ENCODE data around the gene SPATA6L. TPM values are rescaled to one million over a fixed set of nuclear protein-coding genes. Genes with fewer than 3 reads are reported as not detected.

Gene SPATA6L
- polyA plus RNA-seq, 1 of the 3 experiments (the other 2 are of a cell fraction) = 0.44 TPM

- POLR2A ChIA-PET = no interaction called here
- Histone ChIP-seq H2AFZ (ENCODE audit: low read depth) (no peak overlapping the region), H3K9me3 (no peaks in the 10 kb centered on the region), H3K27ac (ENCODE audit: low read depth in 2 of 2, low read length in 1 of 2) (no peak overlapping the region), H3F3A (replicated peaks; ENCODE audit: insufficient read depth) (peaks cover 5% of the 10 kb centered on the region), H3K36me3 (replicated peaks in 1 of 2; ENCODE audit: control insufficient read depth in 1 of 2, insufficient read depth in 2 of 2, low read length in 1 of 2) (no peaks in the 10 kb centered on the region), H3K9ac (no peak overlapping the region), H3K27me3 (ENCODE audit: insufficient read depth) (no peaks in the 10 kb centered on the region), H3K4me3 (ENCODE audit: low read depth in 2 of 2, low read length in 1 of 2) (no peak overlapping the region), H3K9me2 (no peaks in the 10 kb centered on the region), H3K79me2 (ENCODE audit: insufficient read depth) (no peaks in the 10 kb centered on the region), H3K4me1 (ENCODE audit: control insufficient read depth in 1 of 2, insufficient read depth in 2 of 2, low read depth in 1 of 2, low read length in 1 of 2) (peaks cover 3 to 6% of the 10 kb centered on the region in 2 experiments; a peak in 3 of 4 replicates), H3K4me2 (no peak overlapping the region), H4K20me1 (ENCODE audit: insufficient read depth) (no peaks in the 10 kb centered on the region)
- no peak for DNase-seq
- WGBS (ENCODE audit: low lambda C conversion rate) = 85% methylated on average over 4 of the region's 4 CpGs
- CTCF ChIA-PET = interaction anchor here (1.9 to 2.2 kb wide), 2 partner anchors 18 to 53 kb away, joined by 4 to 8 read pairs; no protein-coding TSS in a partner anchor
- TF ChIP-seq, protein P1, sequence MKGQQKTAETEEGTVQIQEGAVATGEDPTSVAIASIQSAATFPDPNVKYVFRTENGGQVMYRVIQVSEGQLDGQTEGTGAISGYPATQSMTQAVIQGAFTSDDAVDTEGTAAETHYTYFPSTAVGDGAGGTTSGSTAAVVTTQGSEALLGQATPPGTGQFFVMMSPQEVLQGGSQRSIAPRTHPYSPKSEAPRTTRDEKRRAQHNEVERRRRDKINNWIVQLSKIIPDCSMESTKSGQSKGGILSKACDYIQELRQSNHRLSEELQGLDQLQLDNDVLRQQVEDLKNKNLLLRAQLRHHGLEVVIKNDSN (IDR thresholded peaks at IDR 0.05; ENCODE audit: borderline replicate concordance, low read depth) = no peak
- TF ChIP-seq ZBTB33 (IDR thresholded peaks at IDR 0.05; ENCODE audit: borderline replicate concordance, low read depth) (no peak), GABPA (IDR thresholded peaks at IDR 0.05; ENCODE audit: low read depth) (no peak), RFX5 (IDR thresholded peaks at IDR 0.05; ENCODE audit: low read length) (no peak), NFIC (IDR thresholded peaks at IDR 0.05; ENCODE audit: borderline replicate concordance) (no peak), FOSL2 (IDR thresholded peaks at IDR 0.05; ENCODE audit: borderline replicate concordance, low read depth) (no peak), TEAD4 (IDR thresholded peaks at IDR 0.05; ENCODE audit: borderline replicate concordance, insufficient read depth) (no peak), POLR2AphosphoS5 (IDR thresholded peaks at IDR 0.05; ENCODE audit: low read depth, low read length) (no peak), MEF2A (IDR thresholded peaks at IDR 0.05; ENCODE audit: borderline replicate concordance, low read depth) (no peak), SMC3 (IDR thresholded peaks at IDR 0.05; ENCODE audit: low read depth, low read length) (no peak), CTCF (IDR thresholded peaks at IDR 0.05) (no peak)
- TF ChIP-seq, protein P2, sequence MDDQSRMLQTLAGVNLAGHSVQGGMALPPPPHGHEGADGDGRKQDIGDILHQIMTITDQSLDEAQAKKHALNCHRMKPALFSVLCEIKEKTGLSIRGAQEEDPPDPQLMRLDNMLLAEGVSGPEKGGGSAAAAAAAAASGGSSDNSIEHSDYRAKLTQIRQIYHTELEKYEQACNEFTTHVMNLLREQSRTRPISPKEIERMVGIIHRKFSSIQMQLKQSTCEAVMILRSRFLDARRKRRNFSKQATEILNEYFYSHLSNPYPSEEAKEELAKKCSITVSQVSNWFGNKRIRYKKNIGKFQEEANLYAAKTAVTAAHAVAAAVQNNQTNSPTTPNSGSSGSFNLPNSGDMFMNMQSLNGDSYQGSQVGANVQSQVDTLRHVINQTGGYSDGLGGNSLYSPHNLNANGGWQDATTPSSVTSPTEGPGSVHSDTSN (IDR thresholded peaks at IDR 0.05) = no peak
Observed at GRCh38 chr9:4657426-4658159, 8.7 kb downstream of the SPATA6L start.

Data from SK-N-SH (cell line).